GM12864 (cell line): Measurements from ENCODE around the gene NCCRP1.

Source experiments
- DNase-seq: peaks from one replicate; pipeline ENCODE4 v3.0.0-alpha.2; 2011; ENCODE audit warnings: low read depth
- H3K4me3 ChIP-seq: 2 replicates; pipeline ENCODE4 v1.5.1; 2011; ENCODE audit warnings: mild to moderate bottlenecking, low read depth, low read length, control low read depth
- CTCF ChIP-seq: IDR thresholded peaks from 2 replicates; pipeline ENCODE4 v1.5.1; 2011; ENCODE audit warnings: low read depth, mild to moderate bottlenecking, moderate library complexity, low read length, control low read depth, inconsistent platforms; ENCODE audit errors: missing control alignments

The NCCRP1 gene

GRCh38 chr19:39175564-39175963 is 21.2 kb upstream of the NCCRP1 start:
- TF ChIP-seq CTCF: no peak
- DNase-seq: no peak
- no peak overlapping the region for H3K4me3 ChIP-seq

DNA sequence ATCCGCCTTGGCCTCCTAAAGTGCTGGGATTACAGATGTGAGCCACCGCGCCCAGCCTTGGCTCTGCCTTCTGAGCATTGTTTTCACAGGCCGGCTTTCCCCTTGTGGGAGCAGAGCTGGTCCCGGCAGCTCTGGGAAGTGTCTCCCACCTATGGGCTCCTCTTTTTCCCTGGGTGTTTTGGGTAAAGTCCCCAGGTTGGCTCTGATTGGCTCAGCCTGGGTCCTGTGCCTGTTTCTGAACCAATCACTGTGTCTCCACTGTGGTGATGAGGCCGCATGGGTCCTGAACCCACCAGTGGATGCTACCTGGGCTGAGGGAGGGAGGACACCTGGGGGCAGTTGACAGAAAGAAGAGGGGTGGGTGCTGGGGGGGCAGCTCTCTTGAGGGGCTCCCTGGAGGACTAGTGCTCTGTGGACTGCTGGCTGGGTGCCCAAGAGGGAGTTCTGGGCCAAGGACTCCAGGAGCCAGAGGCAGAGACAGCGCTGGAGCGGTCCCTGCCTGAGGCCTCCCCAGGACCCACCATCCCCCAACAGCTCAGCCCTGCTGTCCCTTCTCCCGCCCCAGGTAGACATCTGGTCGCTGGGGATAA is 19.6 kb upstream of the NCCRP1 start:
- no peak overlapping the region for H3K4me3 ChIP-seq
- DNase-seq: no peak
- TF ChIP-seq CTCF: no peak

DNA sequence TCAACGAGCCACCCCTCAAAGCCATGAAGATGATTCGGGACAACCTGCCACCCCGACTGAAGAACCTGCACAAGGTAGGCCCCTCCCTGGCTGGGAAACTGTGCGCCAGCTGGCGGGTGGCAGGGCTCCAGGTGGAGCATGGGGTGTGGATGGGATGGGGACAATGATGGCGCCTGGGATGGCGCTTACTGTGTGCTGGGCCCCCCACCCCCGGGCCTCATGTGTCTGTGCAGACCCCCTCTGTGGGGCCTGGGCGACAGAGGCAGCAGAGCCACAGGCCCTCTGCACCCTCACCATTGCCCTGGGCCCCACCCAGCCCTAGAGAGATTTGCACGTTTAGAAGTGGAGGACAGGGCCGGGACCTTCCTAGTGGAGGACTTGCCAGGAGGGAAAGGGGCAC is 19.0 kb upstream of the NCCRP1 start:
- no peak for TF ChIP-seq CTCF
- no peak for DNase-seq
- no peak overlapping the region for H3K4me3 ChIP-seq

DNA sequence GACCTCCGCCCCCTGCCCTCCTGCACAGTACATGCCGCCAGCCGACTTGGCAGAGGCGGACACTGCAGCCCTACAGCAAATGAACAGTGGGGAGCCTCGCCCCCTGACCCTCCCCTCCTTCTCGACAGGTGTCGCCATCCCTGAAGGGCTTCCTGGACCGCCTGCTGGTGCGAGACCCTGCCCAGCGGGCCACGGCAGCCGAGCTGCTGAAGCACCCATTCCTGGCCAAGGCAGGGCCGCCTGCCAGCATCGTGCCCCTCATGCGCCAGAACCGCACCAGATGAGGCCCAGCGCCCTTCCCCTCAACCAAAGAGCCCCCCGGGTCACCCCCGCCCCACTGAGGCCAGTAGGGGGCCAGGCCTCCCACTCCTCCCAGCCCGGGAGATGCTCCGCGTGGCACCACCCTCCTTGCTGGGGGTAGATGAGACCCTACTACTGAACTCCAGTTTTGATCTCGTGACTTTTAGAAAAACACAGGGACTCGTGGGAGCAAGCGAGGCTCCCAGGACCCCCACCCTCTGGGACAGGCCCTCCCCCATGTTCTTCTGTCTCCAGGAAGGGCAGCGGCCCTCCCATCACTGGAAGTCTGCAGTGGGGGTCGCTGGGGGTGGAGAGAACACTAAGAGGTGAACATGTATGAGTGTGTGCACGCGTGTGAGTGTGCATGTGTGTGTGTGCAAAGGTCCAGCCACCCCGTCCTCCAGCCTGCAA is 18.3 kb upstream of the NCCRP1 start:
- TF ChIP-seq CTCF: no peak
- H3K4me3 ChIP-seq: no peak overlapping the region
- DNase-seq: no peak

DNA sequence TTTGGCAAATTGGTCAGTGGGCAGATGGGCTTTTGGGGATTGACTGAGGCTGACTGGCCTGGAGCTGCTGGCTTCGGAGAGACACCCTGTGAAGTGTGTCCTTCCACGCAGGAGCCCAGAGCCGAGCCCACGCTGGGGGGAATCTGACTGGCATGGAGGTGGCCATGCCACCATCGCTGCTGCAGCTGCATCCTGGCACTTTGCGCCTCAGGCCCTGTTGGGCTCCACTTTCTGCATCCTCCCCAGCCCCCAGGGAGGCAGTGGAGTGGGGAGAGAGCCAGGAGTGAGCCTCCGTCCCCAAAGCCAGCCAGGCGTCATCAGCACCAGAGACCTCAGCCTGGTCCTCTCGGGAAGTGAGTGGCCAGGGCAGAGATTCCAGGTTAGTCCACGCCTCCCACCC is 17.0 kb upstream of the NCCRP1 start:
- no peak overlapping the region for H3K4me3 ChIP-seq
- DNase-seq: no peak
- no peak for TF ChIP-seq CTCF

DNA sequence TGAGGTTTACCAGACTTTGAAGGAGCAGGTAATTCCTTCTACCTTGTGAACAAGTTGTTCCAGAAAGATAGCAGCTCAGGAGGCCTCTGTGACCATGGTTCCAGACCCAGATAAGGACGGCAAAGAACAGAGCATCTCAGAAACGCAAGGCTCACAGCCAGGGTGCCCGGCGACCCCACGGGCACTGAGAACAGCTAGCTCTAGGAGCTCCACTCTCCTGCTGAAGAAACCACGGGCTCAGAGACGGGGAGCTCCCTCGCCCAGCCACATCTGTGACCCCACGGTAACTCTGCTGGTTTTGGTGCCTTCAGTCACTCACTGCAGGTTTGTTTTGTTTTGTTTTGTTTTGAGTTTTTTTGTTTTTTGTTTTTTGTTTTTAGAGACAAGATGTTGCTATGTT is 16.0 kb upstream of the NCCRP1 start:
- no peak for TF ChIP-seq CTCF
- no peak overlapping the region for H3K4me3 ChIP-seq
- no peak for DNase-seq
